Panc1 (cell line): Measurements from ENCODE around the gene PPP1R1A. TPM values are rescaled to one million over a fixed set of nuclear protein-coding genes. Genes with fewer than 3 reads are reported as not detected.

Source experiments
- ATAC-seq: fragments of 200-7000 bp; cut with Tn5 transposase; 2 replicates; pipeline ENCODE4 v1.9.1; 2020; ENCODE audit warnings: mild to moderate bottlenecking, moderate library complexity
- BruUV-seq: library from RNA; stranded (reverse); fragments of 400-500 nt; replicated peaks from 2 replicates; lab custom pipeline; 2021; lab: Mats Ljungman, UMichigan
- CTCF ChIA-PET: fragments of 300-600 bp; sonication (Branson Sonifier 250); formaldehyde crosslinking; loops from one replicate; lab custom pipeline; 2022; ENCODE audit warnings: antibody characterized with exemption; lab: Charles Lee
- POLR2A ChIA-PET: fragments of 300-600 bp; sonication (Branson Sonifier 250); formaldehyde crosslinking; loops from one replicate; lab custom pipeline; 2022; ENCODE audit warnings: antibody characterized with exemption; lab: Charles Lee
- DNase-seq: peaks from one replicate; pipeline ENCODE4 v3.0.0-alpha.2; 2010; ENCODE audit warnings: low read depth, low spot score
- H3K27ac ChIP-seq: 2 replicates; pipeline ENCODE4 v1.5.1; 2011; ENCODE audit warnings: mild to moderate bottlenecking, low read length, inconsistent platforms
- H3K27me3 ChIP-seq: fragments of 200-500 bp; sonication (Bioruptor generic); 2 replicates; pipeline ENCODE4 v1.6.0; 2014; ENCODE audit warnings: low read length, inconsistent platforms; ENCODE audit not compliant: control insufficient read depth, insufficient read depth
- H3K36me3 ChIP-seq: fragments of 200-500 bp; sonication (Bioruptor generic); 2 replicates; pipeline ENCODE4 v1.5.1; 2014; ENCODE audit warnings: inconsistent platforms, mild to moderate bottlenecking, low read length, moderate library complexity; ENCODE audit not compliant: control insufficient read depth, insufficient read depth
- H3K4me1 ChIP-seq: 2 replicates; pipeline ENCODE4 v1.5.1; 2011; ENCODE audit warnings: inconsistent platforms, mild to moderate bottlenecking, low read length, moderate library complexity; ENCODE audit not compliant: control insufficient read depth, insufficient read depth
- H3K4me3 ChIP-seq, 2 experiments: 2 replicates each; pipeline ENCODE4 v1.5.1; 2011 to 2012; ENCODE audit warnings: low read depth in 2 of 2, low read length in 2 of 2, mild to moderate bottlenecking in 2 of 2, inconsistent platforms in 1 of 2, moderate library complexity in 1 of 2
- H3K9me3 ChIP-seq: fragments of 200-500 bp; sonication (Bioruptor generic); 2 replicates; pipeline ENCODE4 v1.5.1; 2014; ENCODE audit warnings: low read depth, mild to moderate bottlenecking, inconsistent platforms, low read length, moderate library complexity; ENCODE audit not compliant: control insufficient read depth, insufficient read depth
- POLR2AphosphoS5 ChIP-seq: IDR thresholded peaks from 2 replicates; pipeline ENCODE4 v1.6.1; 2012; ENCODE audit warnings: mild to moderate bottlenecking, low read depth, low read length, moderate library complexity
- SIN3A ChIP-seq: IDR thresholded peaks from 2 replicates; pipeline ENCODE4 v1.6.1; 2012; ENCODE audit warnings: low read depth, mild to moderate bottlenecking, low read length, moderate library complexity, borderline replicate concordance; ENCODE audit not compliant: insufficient read depth
- TCF7L2 ChIP-seq: IDR thresholded peaks from 2 replicates; pipeline ENCODE4 v1.6.1; 2011; ENCODE audit warnings: mild to moderate bottlenecking, low read depth, low read length, inconsistent platforms
- in situ Hi-C: cut with HindIII; loops from 2 replicates; pipeline ENCODE4 v1.10.0; 2016; ENCODE audit warnings: low sequenced_read_pairs, low pct_unique_long_range_greater_than_20kb
- intact Hi-C: fragments of 100-400 bp; cut with micrococcal nuclease; formaldehyde crosslinking; loops from one replicate; pipeline ENCODE4 v1.10.0; 2022; ENCODE audit not compliant: unreplicated experiment
- total RNA-seq: library from RNA; stranded (reverse); gene quantifications from one replicate; pipeline ENCODE4 v1.2.1, GENCODE V29; 2021; ENCODE audit not compliant: unreplicated experiment
- TF ChIP-seq, protein P1 (sequence below): fragments of 450-650 bp; IDR thresholded peaks from 2 replicates; pipeline ENCODE4 v1.5.1; 2017; ENCODE audit warnings: mild to moderate bottlenecking
- TF ChIP-seq, protein P2 (sequence below), 2 experiments: IDR thresholded peaks; 2 replicates each; pipeline ENCODE4 v1.6.1; 2011 to 2012; ENCODE audit warnings: low read depth in 2 of 2, control low read depth in 1 of 2, low read length in 1 of 2, mild to moderate bottlenecking in 1 of 2, moderate library complexity in 1 of 2; ENCODE audit not compliant: insufficient read depth in 1 of 2

Gene PPP1R1A
- total RNA-seq, 1 experiment from 2014 or later: 0.23 TPM

GRCh38 chr12:54565986-54566544, 22.4 kb downstream of the PPP1R1A start:
- ChIA-PET CTCF (no interaction called here), POLR2A (no interaction called here)

DNA sequence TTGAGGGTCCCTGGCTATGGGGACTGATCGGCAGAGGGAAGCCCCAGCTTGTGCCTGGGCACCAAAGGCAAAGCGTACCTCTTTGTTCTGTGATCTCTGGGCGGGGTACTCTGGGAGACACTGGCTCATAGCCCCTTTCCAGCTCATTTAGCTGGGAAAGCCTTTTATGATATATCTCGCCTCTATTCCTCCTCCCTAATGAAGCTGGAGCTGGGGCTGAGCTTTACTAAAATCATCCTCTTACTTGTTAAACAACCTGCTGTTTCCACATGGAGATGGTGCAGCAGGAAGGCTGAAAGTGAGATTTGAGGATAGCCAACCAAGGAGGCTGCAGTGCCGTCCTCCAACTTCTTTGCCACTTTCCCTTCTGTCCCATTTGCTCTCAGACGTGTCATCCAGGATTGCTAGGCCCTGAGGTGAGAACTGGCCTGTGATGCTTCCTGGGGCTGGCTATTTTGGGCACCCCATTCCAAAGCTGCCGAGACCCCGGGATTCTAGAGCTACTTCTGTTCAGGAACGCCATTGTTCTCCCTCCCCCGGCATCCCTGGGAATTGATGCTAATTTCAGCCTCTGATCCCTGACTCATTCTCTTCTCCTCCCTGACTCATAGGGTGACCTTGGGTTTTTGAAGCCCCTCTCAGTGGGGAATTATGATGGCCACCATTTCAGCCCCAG, 23.0 kb downstream of the PPP1R1A start:
- TF ChIP-seq POLR2AphosphoS5 (no peak), SIN3A (no peak), TCF7L2 (no peak)
- TF ChIP-seq, protein P1, sequence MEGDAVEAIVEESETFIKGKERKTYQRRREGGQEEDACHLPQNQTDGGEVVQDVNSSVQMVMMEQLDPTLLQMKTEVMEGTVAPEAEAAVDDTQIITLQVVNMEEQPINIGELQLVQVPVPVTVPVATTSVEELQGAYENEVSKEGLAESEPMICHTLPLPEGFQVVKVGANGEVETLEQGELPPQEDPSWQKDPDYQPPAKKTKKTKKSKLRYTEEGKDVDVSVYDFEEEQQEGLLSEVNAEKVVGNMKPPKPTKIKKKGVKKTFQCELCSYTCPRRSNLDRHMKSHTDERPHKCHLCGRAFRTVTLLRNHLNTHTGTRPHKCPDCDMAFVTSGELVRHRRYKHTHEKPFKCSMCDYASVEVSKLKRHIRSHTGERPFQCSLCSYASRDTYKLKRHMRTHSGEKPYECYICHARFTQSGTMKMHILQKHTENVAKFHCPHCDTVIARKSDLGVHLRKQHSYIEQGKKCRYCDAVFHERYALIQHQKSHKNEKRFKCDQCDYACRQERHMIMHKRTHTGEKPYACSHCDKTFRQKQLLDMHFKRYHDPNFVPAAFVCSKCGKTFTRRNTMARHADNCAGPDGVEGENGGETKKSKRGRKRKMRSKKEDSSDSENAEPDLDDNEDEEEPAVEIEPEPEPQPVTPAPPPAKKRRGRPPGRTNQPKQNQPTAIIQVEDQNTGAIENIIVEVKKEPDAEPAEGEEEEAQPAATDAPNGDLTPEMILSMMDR: no peak
- TF ChIP-seq, protein P2, sequence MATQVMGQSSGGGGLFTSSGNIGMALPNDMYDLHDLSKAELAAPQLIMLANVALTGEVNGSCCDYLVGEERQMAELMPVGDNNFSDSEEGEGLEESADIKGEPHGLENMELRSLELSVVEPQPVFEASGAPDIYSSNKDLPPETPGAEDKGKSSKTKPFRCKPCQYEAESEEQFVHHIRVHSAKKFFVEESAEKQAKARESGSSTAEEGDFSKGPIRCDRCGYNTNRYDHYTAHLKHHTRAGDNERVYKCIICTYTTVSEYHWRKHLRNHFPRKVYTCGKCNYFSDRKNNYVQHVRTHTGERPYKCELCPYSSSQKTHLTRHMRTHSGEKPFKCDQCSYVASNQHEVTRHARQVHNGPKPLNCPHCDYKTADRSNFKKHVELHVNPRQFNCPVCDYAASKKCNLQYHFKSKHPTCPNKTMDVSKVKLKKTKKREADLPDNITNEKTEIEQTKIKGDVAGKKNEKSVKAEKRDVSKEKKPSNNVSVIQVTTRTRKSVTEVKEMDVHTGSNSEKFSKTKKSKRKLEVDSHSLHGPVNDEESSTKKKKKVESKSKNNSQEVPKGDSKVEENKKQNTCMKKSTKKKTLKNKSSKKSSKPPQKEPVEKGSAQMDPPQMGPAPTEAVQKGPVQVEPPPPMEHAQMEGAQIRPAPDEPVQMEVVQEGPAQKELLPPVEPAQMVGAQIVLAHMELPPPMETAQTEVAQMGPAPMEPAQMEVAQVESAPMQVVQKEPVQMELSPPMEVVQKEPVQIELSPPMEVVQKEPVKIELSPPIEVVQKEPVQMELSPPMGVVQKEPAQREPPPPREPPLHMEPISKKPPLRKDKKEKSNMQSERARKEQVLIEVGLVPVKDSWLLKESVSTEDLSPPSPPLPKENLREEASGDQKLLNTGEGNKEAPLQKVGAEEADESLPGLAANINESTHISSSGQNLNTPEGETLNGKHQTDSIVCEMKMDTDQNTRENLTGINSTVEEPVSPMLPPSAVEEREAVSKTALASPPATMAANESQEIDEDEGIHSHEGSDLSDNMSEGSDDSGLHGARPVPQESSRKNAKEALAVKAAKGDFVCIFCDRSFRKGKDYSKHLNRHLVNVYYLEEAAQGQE (IDR thresholded peaks at IDR 0.05; ENCODE audit: insufficient read depth in 1 of 2, low read depth in 2 of 2, low read length in 1 of 2): no peak
- Histone ChIP-seq H3K27ac (no peak overlapping the region), H3K27me3 (peaks cover 13% of the 10 kb centered on the region), H3K9me3 (no peaks in the 10 kb centered on the region), H3K4me3 (no peak overlapping the region), H3K36me3 (no peaks in the 10 kb centered on the region), H3K4me1 (no peaks in the 10 kb centered on the region)
- intact Hi-C loops: no loop called here
- POLR2A ChIA-PET: no interaction called here
- DNase-seq (no peak), ATAC-seq (no peak)
- BruUV-seq: no TSS peak
- CTCF ChIA-PET: no interaction called here
- in situ Hi-C loops: no loop called here

More at GRCh38 chr12:54565986-54566544, 22.4 kb downstream of the PPP1R1A start:
- no peak for ATAC-seq
- DNase-seq: no peak
- Histone ChIP-seq H3K4me3 (no peak overlapping the region), H3K4me1 (no peaks in the 10 kb centered on the region), H3K9me3 (no peaks in the 10 kb centered on the region), H3K36me3 (no peaks in the 10 kb centered on the region), H3K27me3 (peaks cover 16% of the 10 kb centered on the region), H3K27ac (no peak overlapping the region)
- intact Hi-C loops (no loop called here), in situ Hi-C loops (no loop called here)
- BruUV-seq: no TSS peak
- no peak for TF ChIP-seq SIN3A
- TF ChIP-seq, protein P2 (IDR thresholded peaks at IDR 0.05; ENCODE audit: insufficient read depth in 1 of 2, low read depth in 2 of 2, low read length in 1 of 2): no peak
- no peak for TF ChIP-seq TCF7L2
- TF ChIP-seq, protein P1: no peak
- TF ChIP-seq POLR2AphosphoS5: no peak
